ENCODE measurements around the gene CYSTM1. TPM values are rescaled to one million over a fixed set of nuclear protein-coding genes. Genes with fewer than 3 reads are reported as not detected.

Gene CYSTM1
- total RNA-seq, 1 donor from 2014 or later, result 104 TPM

DNA sequence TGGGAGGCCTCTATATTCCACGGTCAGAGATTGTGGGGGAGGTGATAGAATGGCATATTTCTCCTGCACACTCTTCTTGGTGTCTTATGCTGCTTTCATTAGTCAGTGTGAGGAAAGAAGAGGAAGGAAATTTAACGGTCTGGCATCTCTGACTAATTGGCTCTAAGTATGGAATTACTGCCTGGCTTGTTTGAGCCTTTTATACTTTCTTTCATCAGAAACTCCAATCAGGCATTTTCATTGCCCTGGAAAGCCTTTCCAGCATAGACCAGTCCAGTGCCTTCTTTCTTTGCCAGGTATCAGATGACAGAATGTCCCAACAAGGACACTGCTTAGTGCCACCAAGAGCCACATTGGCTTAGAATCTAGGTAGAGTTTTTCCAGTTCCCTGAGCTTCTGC, 30.2 kb downstream of the CYSTM1 start:
- no peak for DNase-seq (ENCODE audit: low spot score)

DNA sequence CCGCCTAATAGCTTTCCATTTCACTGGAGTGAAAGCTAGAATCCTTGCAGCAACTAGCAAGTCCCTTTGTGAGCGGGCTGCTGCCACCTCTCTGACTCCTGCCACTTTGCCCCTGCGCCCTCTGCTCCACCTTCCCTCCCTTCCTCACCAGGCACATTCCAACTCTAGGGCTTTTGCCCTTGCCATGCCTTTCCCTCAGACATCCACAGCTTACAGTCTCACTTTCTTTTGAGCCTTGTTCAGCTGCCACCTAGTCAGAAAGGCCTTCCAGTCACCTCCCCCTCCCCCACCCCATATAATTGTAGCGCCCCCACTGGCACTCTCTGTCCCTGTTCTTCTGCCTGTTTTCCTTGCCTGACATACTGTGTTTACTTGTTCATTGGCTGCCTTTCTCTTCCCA, 31.0 kb downstream of the CYSTM1 start:
- DNase-seq (ENCODE audit: low spot score), result no peak

DNA sequence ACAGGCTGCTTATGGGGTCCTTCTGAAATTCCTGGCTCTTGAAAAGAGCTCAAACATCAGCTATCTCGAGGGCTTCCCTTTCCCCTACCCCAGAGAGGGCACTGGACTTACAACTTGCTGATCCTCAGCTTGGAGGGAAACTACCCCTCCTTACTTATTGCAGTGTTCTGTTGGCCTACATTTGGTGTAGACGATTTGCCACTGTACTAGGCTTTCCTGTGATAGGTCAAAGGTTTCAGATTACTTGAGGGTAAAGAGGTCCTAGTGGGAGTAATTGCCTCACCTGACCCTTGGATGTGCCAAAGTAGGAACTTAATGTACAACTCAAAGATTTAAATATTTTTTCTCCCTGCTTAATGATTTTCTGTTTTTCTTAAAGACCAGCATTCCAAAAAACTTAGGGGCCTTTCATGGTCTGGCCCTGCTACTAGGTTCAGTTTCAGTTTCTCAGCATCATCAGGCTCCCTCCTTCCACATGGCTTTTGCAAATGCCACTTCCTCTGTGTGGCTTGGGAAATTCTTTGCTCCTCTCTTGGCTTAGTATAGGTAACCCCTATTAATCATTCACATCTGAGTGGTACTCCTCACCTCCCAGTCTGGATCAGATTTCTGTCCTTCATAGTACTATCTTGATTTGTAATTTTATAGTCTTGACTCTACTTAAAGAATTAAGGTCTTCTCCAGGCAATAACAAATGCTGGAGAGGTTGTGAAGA, 32.4 kb downstream of the CYSTM1 start:
- DNase-seq (ENCODE audit: low spot score), result no peak

DNA sequence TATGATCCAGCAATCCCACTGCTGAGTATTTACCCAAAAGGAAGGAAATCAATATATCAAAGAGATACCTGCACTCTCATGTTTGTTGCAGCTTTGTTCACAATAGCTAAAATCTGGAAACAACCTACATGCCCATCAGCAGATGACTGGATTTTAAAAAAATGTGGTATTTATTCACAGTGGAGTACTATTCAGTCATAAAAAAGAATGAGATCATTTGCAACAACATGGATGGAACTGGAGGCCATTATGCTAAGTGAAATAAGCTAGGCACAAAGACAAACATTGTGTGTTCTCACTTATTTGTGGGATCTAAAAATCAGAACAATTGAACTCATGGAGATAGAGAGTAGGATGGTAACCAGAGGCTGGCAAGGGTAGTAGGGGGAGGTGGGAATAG, 33.1 kb downstream of the CYSTM1 start:
- DNase-seq (ENCODE audit: low spot score), result no peak

DNA sequence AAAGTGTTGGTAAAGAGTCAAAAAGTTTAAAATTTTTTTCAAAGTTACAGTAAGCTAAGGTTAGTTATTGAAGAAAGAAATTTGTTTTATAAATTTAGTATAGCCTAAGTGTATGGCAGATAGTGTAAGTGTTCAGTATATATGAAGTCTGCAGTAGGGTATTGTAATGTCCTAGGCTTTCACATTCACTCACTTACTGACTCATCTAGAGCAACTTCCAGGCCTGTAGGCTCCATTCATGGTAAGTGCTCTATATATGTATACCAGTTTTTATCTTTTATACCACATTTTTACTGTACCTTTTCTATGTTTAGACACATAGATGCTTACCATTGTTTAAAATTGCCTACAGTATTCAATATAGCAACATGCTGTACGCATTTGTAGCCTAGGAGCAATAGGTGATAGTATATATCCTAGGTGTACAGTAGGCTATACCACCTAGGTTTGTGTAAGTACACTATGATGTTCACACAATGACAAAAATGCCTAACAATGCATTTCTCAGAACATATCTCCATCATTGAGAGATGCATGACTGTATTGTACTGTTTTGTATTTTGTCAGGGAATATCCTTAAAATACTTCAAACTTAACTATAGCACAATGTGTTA, 38.5 kb downstream of the CYSTM1 start:
- DNase-seq (ENCODE audit: low spot score), result no peak

DNA sequence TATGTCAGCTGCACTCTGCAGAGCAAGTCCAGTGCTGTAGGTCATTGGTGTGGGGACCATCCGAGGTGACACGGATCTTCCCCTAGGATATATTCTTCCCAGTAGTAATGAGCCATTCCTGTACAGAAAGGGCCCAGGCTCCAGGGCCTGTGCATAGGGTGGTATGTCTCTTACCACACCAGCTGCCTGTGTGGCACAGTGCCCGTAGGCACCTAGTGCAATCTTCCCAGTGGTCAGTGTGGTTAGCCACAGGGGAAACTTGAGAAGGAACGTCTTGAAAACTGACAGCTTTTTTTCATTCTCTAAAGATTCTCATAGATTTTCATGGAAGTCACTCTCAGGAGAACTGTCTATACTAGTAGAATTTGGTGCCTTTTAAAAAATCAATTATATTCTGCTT, 39.8 kb downstream of the CYSTM1 start:
- no peak for DNase-seq (ENCODE audit: low spot score)

DNA sequence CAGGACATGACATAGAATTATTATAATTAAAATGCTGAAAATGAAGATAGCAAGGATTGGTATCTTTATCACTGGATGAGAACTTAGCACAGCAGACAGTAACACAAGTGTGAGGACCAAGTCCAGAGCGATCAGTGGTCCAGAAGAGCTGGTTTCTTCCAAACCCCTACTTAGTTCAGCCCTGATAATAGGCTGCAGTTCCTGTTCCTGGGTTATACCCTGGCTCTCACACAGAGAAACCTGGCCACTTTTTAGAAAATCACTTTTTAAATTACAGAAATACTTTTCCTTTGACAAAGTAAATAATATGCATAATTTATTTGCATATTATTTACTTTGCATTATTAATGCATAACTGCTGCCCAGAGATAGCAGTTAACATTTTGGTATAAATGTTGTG, 40.3 kb downstream of the CYSTM1 start:
- no peak for DNase-seq (ENCODE audit: low spot score)

DNA sequence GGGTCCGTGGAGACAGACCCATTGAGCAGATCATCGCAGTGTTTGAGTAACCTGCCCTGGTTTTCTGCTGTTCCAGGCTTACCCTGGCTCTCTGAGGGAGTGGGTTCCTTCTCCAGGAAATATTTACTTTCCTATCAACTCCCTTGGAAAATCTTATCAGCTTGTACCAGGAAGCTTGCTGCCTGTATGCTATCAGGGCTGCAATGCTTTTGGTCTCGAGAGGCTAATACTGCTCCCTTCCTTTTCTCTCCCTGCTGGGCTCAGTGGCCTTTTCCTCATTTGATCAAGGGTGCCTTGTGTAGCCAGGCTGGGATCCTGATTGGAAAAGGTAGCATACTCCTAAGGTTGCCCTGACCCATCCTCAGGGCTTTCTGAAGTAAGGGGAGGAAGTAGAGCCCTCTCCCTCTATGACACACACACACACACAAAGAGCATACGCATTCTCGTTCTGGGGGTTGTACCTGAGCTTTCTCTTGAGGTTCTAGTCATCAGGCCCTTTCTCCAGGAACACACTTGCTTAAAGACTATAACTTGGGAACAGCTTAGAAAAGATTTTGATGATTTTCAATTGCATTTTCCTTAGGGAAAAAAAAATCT, 41.6 kb downstream of the CYSTM1 start:
- DNase-seq (ENCODE audit: low spot score), result no peak

DNA sequence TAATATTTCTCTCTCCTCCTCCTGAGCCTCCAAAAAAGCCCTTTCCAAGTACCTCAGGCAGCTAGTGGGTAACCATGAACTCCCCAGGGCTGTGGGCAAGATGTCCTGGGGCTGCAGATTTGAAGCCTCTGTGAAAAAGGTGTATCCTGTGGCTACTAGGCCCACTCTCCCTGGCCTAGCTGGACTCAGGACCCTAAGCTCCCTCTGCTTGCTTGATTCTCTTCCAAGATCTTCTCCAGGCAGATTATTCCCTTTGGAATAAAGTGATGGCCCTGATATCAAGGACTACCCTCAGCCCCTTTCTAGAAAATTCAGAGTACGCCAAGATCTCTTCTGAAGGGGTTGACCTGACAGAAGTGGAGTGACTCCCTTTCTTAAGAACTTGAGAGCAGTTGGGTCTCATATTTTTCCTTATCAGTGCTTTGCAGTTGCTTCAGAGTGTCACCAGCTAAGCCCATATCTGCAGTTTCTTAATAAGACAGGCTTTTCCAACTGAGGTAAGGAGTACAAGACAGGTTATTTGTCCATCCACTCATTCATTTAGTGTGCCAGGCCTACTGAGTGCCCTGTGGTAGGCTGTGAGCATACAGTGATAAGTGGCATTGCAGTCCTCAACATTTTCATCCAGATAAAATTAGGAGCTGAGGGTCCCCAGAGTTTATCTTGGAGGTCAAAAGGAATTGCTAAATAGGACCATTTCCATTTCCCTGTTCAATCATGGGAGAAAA, 42.5 kb downstream of the CYSTM1 start:
- no peak for DNase-seq (ENCODE audit: low spot score)

DNA sequence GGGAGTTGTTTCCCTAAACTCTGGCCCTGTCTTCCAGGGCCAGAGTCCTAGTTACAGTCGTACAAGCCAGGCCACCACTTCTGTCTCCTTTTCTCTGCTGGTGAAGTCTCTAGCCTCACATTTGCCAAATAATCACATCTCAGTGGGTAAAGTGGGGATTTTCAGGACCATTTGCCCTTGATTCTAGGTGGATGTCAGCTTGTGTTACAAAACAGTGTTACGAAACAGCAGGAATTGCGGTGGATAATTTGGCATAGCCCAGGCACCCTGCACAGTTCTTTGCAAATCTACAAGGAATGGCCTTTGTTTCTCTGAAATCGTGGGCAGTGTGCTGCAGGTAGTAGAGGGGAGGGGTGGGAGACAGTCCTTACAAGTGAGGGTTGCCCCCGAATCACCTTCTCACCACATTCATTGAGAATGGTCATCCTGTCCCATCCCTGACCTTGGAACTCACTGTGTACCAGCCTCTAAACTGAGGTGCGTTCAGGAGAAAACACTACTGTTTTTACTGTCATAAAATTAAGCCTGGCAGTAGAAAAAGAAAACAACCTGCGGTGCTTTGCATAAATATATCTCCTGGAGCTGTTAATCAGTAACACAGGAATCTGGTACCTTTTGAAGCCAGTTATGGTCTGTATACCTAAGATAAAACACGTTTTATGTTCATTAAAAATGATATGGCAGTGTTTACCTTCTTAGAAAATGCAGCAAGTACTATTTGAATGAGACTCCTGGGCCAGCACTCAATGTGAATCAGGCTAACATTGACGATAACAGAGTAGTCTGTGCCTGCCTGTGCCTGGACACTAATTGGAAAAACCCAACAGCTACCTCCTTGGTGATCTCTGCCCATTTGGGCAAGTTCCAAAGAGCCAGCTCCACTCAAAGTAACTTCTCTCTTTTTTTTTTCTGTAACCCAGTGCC, 44.3 kb downstream of the CYSTM1 start:
- DNase-seq (ENCODE audit: low spot score), result no peak

DNA sequence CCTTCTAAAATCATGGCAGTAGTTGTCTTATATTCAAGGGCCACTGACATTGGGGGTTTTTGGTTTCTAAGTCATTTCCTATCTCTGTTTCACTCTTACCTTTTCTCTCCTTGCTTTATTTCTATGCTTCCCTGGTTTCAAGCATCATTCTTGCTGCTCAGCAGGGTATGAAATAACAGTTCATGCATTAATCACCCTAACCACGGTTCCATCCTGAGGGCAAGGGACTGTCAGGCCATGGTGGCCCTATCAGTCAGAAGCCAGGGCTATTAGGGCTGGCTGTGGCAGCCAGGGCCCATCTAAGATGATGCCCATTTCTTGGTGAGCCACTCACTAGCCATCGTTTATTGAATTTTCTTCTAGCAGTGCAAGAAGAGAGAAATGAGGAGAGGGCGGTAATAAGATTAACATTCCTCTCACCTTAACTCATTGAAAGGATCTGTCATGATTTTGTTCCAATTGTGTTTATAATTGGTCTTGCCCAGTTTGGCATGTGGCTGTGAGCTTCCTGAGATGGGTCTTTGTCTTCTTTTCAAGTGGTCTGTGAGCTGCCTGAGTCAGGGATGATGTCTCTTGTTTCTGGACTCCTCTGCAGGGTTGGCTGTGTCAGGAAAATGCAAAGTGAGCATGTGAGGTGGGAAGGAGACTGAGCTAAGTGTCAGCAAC, 45.2 kb downstream of the CYSTM1 start:
- no peak for DNase-seq (ENCODE audit: low spot score)

DNA sequence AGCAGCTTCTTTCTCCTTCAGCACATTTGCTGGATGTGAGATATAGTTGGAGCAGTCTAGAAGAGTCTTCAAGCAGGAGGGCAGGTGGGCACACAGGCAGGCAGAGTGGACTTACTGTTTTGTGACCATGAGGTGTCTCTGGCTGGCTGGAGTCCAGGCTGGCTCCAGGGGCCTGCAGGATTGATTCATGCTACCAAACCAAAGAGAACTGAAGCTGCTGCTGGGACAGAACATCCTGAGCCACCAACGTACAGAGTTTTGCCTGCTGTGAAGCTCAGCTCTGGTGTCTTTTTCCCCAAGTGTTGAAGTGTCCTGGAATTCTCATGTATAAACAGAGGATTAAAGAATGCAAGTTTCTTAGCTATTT, 45.7 kb downstream of the CYSTM1 start:
- DNase-seq (ENCODE audit: low spot score), result no peak

DNA sequence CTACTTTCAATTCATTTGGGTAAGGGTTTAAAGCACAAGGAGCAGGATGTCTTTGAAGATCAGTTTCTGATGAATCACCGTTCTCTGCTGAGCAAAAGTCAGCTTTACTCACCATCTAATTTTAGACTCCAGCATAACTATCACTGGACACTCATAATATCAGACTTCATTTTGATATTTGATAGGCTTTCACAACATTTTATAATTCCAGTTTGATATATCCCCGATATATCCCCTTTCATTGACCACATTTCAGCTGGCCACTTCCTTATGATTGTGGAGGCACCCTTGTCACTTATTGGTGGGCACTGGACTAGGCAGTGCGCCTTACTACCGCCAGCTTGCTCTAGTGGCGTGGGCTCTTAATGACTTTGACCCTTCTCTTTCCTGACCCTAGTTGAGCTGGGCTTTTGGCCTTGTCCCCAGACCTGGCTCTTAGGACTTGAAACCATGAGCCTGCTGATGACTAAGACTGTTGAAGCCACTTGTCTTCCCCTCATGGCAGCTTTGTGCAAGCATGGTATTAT, 46.8 kb downstream of the CYSTM1 start:
- DNase-seq (ENCODE audit: low spot score), result no peak

DNA sequence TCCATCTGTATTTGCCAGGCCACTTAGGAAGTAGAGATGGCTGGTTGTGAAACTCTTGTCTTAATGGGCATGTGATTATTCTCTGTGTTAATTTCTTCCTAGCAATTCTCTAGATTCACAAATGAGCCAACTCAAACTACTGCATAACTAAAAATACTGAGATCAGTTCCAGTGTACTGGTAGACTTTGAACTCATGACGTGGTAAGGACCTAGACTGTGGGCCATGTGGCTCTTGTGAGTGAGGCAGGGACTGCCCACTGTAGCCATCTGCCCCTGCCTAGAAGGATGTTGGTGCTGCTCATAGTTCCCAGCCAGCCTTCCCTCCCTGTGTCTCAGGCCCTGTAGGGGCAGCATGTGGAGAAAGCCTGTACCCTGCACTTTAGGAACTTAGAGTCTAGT, 47.4 kb downstream of the CYSTM1 start:
- no peak for DNase-seq (ENCODE audit: low spot score)

DNA sequence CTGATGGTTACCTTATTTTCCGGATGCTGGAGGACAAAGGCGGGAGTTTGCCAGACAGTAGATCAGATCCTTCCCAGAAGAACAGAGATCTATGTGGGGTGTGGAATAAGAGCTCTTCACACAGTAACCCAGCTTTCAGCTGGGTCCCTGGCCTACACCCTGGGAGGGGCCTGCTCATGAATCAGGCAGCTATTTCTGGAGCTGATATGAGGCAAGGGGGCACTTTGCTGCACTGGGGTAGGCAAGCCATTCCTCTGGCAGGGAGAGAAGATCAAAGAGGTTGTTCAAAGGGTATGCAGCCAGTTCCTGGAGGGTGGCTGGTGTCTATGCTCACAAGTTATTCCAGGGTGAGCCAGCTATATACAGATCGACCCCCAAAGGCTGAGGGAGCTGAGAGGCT, 48.6 kb downstream of the CYSTM1 start:
- no peak for DNase-seq (ENCODE audit: low spot score)

DNA sequence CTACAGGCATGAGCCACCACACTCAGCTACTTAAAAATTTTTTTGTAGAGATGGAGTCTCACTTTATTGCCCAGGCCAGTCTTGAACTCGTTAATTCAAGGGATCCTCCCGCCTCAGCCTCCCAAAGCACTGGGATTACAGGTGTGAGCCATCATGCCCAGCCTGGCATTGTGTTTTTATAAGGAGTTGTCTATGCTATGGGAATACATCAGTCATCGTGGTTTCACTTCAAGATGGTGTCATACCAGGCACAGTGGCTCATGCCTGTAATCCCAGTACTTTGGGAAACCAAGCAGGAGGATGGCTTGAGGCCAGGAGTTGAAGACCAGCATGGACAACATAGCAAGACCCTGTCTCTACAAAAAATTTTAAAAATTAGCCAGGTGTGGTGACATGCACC, 49.7 kb downstream of the CYSTM1 start:
- no peak for DNase-seq (ENCODE audit: low spot score)

DNA sequence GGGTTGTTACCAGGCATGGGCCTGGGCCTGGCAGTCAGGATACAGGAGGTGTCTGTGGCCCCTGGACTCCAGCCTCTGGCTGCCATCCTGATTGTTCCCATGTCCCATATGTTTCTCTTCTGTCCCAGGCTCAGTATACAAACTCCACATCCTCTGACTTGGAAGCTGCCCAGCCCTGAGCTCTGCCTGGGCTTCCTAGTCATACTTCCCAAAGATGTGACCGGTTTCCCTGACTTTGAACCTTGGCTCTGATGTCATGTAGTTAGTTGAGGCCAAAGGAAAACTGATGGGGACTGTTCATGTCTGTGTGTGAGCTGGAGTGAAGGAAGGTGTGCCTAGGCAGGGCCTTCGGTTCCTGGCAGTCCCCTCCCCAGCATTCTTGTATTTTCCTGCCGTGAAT, 50.4 kb downstream of the CYSTM1 start:
- DNase-seq (ENCODE audit: low spot score), result no peak

DNA sequence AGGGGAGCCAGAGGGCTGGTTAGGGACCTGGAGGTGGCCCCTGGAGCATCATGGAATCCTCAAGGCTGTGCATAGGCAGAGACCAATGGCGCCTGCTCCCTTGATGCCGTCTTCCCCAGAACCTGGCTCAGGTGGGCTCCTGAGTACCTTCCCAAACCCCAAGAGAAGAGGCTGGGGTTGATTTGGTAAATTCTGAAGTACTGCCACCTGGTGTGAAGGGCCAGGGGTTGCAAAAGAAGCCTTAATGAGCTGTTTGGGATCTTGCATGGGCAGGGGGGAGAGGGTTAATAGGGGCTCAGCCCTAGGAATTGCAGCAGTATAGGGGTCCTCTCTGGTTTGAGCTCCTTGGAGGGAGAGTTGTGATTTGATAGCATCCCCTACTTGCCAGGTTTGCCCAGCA, 52.1 kb downstream of the CYSTM1 start:
- no peak for DNase-seq (ENCODE audit: low spot score)

DNA sequence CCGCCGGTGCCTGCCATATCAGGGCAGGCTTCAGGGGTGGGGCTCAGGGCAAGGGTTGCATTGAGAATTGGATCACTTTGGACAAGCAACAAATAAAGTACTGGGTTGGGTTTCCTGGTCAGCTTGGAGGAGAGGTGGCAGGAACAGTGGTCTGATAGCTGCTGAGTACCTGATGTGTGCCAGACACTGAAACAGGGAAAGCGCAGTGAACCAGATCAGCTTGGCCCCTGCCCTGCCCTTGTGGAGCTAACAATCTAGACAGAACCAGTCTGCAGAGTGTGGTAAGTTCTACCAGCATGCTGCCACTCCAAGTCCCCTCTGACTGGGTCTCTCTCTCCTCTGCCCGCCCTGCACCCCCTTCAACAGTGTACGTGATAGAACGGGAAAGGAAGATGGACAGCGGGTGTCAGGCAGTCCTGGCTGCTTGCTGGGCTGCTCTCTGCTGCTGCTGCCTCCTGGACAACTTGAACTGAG, 53.4 kb downstream of the CYSTM1 start:
- DNase-seq (ENCODE audit: low spot score), result no peak

DNA sequence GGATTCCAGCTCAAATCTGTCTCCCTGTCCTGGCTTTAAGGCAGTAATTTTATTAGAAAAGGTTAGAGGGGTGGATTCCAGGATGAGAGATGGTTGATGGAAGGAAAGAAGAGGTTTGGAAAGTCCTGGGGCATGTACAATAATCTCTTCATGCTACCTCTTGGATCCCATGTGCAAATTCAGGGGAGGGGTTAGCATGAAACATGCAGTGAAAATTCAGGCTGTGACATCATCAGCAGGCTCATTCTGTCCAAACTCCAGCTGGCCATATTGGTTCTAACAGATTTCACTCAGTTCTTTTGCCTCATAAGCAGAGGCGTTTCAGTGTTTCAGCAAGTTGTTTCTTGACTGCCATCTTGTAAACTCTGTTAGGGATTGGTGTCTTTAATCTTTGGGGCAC, 55.4 kb downstream of the CYSTM1 start:
- no peak for DNase-seq (ENCODE audit: low spot score)
